Erythroblast (primary cell): ENCODE measurements around the gene BMAL1.

Experiments
- GATA1 ChIP-seq: IDR thresholded peaks from 2 replicates; pipeline ENCODE4 v1.6.1; 2011; ENCODE audit warnings: low read depth, mild to moderate bottlenecking, control low read depth, low read length, moderate library complexity
- POLR2A ChIP-seq: IDR thresholded peaks from 2 replicates; pipeline ENCODE4 v1.6.1; 2011; ENCODE audit warnings: mild to moderate bottlenecking, low read length

GRCh38 chr11:13321431-13321830 lies 43.8 kb downstream of the BMAL1 start:
- TF ChIP-seq POLR2A, result no peak
- no peak for TF ChIP-seq GATA1
